HG03571 (cell line): ENCODE measurements around the gene SSR3.
"Not testable (repeated sequence)": the region's sequence is repeated elsewhere in the genome, so short reads cannot be mapped to it uniquely, and the experiment has no call there.

Experiments used
- ATAC-seq: cut with Tn5 transposase; IDR thresholded peaks from one replicate; pipeline ENCODE4 v1.9.1; 2021; ENCODE audit not compliant: unreplicated experiment

Gene SSR3

GRCh38 chr3:156576651-156577348, 21.9 kb upstream of the SSR3 start:
- ATAC-seq, result no peak

- no peak for ATAC-seq
Measured at GRCh38 chr3:156576051-156576450, 21.1 kb upstream of the SSR3 start.

DNA sequence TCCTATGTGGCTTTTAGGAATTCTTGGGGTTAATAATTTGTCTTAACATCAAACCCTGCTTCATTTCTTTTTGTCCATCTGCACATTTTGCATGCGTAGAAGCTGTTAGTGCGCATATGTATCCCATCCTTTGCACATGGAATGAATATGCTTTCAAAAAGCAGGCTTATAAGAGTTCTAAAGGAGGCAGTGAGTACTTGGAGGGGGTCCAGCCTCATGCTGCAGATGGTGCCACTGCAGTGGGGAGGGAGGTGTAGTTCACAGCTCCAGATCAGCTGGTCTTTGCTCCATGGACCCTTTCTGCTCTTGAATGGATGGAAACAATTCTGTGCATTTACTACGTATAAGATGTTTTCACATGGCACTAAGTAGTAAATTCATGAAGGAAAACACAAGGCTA, 20.7 kb upstream of the SSR3 start:
- ATAC-seq, result no peak

- ATAC-seq, result not testable (repeated sequence)
Measured at GRCh38 chr3:156569881-156570280, 15.0 kb upstream of the SSR3 start.

- ATAC-seq, result not testable (repeated sequence)
Measured at GRCh38 chr3:156569016-156569415, 14.1 kb upstream of the SSR3 start.

DNA sequence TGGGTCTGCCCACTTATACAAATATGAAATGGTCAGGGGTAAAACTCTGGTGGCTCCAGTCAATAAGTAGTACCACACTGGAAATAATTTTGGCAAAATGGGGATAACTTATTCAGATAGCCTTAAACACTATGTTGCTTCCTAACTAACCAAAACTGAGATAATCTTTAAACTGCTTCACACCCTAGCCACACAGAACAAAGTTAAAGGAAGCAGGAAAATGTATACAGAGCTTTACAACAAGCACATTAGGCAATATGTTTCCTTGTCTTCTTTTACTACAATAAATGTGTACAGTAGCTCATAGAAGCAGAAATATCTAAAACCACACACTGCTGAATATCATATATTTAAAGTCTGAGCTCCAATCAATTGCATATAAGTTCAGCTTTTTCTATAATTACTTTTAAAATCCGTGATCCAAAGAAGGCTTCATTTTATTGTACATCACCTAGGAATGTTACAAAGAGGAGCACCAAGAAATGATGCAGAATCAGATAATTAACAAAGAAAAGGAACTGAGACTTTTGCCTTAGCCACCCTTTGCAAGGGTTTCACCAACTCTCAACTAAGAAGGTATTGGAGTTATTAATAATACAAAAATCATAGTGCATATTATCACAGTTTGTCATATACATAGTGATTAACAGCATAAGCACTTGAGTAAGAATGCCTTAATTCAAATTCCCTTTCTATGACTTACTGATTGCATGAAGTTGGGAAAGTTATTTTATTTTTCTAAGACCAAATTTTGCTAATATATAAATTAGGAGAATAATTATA, 9.2 kb upstream of the SSR3 start:
- no peak for ATAC-seq

- not testable (repeated sequence) for ATAC-seq
Measured at GRCh38 chr3:156562486-156562885, 7.6 kb upstream of the SSR3 start.

DNA sequence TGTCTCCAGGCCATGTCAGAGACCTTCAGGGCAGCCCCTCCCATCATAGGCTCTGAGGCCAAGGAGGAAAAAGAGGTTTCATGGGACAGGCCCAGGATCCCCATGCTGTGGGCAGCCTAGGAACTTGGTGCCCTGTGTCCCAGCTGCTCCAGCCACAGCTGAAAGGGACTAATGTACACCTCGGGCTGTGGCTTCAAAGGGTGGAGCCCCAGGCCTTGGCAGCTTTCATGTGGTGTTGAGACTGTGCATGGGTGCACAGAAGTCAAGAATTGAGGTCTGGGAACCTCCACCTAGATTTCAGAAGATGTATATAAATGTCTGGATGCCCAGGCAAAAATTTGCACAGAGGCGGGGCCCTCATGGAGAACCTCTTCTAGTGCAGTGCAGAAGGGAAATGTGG, 6.6 kb upstream of the SSR3 start:
- no peak for ATAC-seq

DNA sequence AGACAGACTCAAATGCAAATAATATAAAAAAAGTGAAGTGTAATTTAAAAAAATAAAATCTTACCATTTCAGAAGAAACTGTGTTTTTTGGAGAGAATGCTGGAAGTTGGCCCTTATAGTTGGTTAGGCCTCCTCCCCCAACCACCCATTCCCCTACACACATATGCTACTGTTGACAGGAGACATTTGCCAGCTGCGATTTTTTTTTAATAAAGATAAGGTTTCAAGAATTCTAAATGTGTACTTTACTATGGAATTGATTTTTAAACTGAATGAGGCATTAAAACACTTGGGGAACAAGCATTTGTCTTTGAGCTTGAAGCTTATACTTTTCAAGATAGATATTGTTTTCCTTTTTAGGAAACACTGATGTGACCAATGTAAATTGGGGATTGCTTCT, 4.4 kb upstream of the SSR3 start:
- ATAC-seq, result no peak

- ATAC-seq, result no peak
Measured at GRCh38 chr3:156558389-156558788, 3.5 kb upstream of the SSR3 start.

DNA sequence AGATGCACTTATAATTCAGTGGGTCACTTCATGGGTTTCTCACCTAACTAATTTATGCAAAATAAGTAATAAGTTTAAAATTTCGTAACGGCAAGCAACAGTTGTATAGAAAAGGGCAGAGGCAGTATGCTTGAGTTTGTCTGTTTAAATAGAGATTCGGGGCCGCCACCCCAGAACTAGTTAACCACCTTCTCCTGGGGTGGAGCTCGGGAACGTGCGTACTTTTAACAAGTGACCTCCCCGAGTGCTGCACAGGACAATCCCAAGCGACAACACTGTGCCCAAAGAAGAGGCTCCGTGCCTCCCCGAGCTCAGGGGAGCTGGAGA, 439 bp downstream of the SSR3 start:
- no peak for ATAC-seq

- no peak for ATAC-seq
Measured at GRCh38 chr3:156553705-156554356, 1.1 kb downstream of the SSR3 start.

GRCh38 chr3:156552973-156553372, 1.9 kb downstream of the SSR3 start:
- ATAC-seq, result no peak

DNA sequence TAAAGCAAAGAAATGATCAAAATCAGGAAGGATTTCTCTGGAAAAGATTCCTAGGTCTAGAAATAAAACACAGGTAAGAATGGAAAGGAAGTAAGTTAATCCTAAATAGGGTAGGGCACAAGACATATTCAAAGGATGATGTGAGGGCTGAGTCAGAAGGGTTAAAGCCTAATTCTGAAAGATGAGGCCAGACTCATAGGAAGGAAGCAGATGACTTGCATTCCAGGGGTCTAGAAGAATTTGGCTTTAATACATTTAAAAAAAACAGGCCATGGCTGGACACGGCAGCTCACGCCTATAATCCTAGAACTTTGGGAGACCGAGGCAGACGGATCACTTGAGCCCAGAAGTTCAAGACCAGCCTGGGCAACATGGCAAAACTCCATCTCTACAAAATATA, 3.2 kb downstream of the SSR3 start:
- ATAC-seq, result no peak

- no peak for ATAC-seq
Measured at GRCh38 chr3:156551261-156551660, 3.7 kb downstream of the SSR3 start.

GRCh38 chr3:156548902-156549301, 6.0 kb downstream of the SSR3 start:
- ATAC-seq, result no peak

DNA sequence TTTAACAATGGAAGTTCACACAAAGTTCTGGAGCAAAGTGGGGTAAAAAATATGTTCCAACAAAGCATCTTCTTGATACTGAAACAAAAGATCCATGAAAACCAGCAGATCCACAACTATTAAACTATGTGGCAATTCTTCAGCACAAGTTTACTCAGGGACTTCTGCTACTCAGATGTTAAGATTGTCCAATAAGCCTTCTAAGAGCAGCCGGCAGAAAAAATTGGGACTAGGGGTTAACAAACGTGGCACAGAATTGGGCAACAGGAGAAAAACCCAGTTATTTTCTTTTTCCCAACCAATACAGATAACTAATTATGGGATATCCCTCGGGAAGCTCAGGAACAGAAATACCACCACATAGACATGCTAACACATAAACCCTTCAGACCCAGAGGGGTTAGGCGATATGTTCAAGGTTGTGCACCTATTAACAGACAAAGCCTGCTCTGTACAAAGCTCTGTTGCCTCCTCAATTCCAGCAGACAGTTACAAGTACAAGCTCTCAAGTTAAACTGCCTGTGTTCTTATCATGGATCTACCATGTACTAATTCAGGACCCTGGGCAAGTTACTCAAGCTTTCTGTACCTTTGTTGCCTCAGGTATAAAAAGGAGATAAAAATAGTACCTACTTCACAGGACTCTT, 6.8 kb downstream of the SSR3 start:
- no peak for ATAC-seq

GRCh38 chr3:156547637-156548036, 7.3 kb downstream of the SSR3 start:
- no peak for ATAC-seq

DNA sequence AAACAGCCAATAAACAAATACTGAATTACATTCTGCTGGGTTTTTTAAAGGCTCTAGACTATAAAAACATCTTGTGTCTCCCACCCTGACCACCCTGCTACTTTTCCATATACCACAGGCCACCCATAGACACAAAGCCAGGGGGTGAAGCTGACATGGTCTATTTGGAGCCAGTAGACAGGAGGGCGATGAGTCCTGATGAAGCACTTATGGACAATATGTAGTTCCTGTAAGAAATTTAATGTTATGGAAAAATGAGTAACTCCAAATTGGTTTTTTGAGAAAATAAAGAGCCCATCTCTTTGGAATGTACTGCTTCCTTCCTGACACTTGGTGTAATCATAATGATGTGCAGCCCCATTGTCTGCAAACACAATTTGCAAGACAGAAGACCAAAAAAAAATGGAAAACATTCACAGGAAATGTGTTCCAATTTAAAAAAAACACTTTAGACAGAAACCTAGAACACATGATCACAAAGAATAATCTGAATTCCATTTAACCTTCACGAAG, 11.8 kb downstream of the SSR3 start:
- ATAC-seq, result no peak

GRCh38 chr3:156542101-156543042, 12.5 kb downstream of the SSR3 start:
- no peak for ATAC-seq
